Measurements from ENCODE around the gene SOBP. TPM values are rescaled to one million over a fixed set of nuclear protein-coding genes. Genes with fewer than 3 reads are reported as not detected.
"Not testable (repeated sequence)": the region's sequence is repeated elsewhere in the genome, so short reads cannot be mapped to it uniquely, and the experiment has no call there.

SOBP gene
- polyA plus RNA-seq, 3 donors = 10.4 to 12.0 (median 10.6) TPM

DNA sequence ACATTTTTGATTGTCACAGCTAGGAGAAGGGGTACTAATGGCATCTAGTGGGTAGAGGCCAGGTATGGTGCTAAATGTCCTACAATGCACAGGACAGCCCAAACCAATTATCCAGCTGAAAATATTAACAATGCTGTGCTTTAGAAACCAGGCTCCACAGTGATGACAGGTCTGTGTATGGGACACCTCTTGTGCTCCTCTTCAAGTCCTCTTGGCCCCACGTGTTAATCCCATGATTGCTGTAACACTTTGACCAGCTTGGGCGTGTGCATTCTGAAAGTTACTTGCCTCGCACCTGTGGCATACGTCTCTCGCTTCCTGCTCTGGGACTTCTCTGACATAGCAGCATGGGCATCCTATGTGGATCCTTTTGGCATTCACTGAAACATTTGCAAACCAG is 29.3 kb downstream of the SOBP start:
- not testable (repeated sequence) for DNase-seq (ENCODE audit: low read depth in 3 of 3, low spot score in 2 of 3)

DNA sequence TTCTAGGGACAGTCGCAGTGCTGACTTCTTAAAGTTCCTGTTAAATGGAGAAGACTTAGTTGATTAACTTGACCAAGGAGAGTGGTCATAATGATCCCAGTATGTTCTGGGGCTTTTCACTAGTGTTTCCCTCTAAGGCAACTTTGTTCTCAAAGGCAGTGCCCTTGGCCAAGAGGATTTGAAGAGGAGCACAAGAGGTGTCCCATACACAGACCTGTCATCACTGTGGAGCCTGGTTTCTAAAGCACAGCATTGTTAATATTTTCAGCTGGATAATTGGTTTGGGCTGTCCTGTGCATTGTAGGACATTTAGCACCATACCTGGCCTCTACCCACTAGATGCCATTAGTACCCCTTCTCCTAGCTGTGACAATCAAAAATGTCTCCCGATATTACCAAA is 30.8 kb downstream of the SOBP start:
- not testable (repeated sequence) for DNase-seq (ENCODE audit: low read depth in 3 of 3, low spot score in 2 of 3)

GRCh38 chr6:107523054-107523791 is 33.3 kb downstream of the SOBP start:
- no peak for DNase-seq (ENCODE audit: low read depth in 3 of 3, low spot score in 2 of 3)

- DNase-seq (ENCODE audit: low read depth in 3 of 3, low spot score in 2 of 3) = no peak
Measured at GRCh38 chr6:107523794-107524193, 33.9 kb downstream of the SOBP start.

- DNase-seq (ENCODE audit: low read depth in 3 of 3, low spot score in 2 of 3) = no peak
Measured at GRCh38 chr6:107524626-107525025, 34.7 kb downstream of the SOBP start.

GRCh38 chr6:107531868-107532267 is 42.0 kb downstream of the SOBP start:
- no peak for DNase-seq (ENCODE audit: low read depth in 3 of 3, low spot score in 2 of 3)

GRCh38 chr6:107532706-107533105 is 42.8 kb downstream of the SOBP start:
- no peak for DNase-seq (ENCODE audit: low read depth in 3 of 3, low spot score in 2 of 3)

DNA sequence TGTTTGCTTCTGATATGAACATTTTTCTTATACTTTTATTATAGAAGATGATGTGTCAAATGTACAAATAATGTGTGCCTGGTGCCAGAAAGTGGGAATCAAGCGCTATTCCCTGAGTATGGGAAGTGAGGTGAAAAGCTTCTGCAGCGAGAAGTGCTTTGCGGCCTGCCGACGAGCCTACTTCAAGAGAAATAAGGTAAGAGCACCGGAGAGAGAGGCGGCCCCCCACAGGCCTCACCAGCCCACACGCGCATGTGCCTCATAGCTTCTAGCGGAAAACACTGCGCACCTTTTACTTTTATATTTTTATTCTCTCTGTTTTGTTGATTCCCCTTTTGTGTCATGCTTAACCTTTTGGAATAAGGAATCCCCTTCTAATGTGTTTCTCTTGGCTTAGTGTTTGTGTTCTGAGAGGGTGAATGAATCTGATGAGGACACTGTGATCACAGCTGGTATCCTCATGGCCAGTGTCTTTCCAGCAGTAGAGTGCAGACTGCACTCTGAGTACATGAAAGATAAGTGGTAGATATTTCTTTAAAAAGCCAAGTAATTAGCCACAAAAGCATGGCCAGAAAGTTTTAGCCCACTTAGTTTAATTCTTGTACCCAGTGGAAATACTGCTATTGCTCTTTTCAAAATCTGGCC is 43.6 kb downstream of the SOBP start:
- no peak for DNase-seq (ENCODE audit: low read depth in 3 of 3, low spot score in 2 of 3)

DNA sequence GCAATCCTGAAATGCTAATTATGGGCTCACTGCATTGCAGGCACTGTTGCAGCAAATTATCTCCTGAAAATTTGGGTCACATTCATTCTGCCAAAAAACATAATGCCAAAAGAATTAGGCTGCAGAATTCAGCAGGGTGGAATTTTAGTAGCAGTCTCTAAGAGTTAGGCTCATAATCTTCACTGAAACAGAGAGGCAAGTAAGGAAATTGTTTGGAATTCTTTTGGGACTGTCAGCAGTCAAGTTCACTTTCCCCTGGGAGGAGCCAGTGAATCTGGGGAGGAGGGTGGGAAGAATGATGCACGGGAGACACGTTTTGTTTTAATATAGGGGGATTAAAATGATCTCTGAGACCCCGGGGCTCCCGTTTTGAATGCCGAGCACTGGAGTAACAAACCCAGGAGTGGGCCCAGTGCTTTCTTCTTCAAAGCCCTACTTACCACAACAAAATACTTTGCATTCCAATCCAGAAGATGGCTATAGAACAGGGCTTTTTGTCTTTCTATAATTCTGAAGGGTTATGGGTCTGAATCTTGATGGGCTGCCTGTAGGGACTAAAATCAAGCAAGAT is 44.7 kb downstream of the SOBP start:
- DNase-seq (ENCODE audit: low read depth in 3 of 3, low spot score in 2 of 3) = no peak

DNA sequence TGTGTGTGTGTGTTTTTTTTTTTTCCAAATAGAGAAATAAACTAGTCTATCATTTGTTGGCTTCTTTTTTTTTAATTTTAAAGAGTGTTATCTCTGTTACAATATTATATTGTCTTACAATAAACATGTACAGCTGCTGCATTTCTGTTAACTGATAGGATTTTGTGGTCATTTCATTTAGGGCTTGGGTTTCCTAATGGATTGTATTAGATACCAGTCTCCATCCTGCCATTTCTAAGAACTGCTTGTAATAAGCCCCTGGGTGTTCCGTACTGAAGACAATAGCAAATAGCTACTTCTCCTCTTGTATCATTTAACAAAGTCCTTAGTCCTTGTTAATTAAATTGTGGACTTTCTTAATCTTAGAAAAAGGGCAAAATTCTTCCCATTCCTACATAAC is 45.7 kb downstream of the SOBP start:
- no peak for DNase-seq (ENCODE audit: low read depth in 3 of 3, low spot score in 2 of 3)

DNA sequence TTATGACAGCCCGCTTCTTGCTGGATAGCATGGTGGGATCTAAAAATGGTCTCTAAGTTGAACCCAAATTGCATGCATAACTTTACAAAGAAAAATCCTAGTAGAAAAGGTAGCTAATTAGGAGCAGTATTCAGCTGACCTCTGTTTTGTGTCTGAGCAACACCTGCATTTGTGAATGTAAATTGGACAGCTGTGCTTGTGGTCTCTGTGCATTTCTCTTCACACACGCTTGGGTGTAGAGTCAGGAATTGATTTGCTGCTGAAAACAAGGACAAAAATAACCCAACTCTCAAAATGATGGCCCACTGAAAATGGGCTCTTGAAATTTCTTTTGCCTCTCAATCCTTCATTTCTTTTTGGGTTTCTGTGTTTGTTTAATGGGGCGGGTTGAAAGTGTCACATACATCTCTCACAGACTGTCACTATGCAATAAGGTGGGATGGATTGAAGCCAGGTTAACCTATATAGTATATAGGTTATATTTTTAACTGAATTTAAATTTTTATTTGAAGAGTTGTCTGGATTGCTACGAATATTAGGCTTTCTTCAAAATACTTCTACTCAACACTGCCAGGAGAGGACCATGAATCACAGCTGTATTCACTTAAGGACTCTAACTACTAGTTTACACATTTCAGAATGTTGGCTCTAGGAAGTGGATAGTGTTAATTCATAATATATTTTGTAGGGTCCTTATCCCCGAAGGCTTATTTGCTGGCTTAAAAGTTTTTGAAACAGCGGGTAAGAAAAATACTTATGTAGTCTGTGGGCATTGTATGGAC is 46.5 kb downstream of the SOBP start:
- DNase-seq (ENCODE audit: low read depth in 3 of 3, low spot score in 2 of 3) = no peak

- DNase-seq (ENCODE audit: low read depth in 3 of 3, low spot score in 2 of 3) = no peak
Measured at GRCh38 chr6:107537559-107537958, 47.6 kb downstream of the SOBP start.

DNA sequence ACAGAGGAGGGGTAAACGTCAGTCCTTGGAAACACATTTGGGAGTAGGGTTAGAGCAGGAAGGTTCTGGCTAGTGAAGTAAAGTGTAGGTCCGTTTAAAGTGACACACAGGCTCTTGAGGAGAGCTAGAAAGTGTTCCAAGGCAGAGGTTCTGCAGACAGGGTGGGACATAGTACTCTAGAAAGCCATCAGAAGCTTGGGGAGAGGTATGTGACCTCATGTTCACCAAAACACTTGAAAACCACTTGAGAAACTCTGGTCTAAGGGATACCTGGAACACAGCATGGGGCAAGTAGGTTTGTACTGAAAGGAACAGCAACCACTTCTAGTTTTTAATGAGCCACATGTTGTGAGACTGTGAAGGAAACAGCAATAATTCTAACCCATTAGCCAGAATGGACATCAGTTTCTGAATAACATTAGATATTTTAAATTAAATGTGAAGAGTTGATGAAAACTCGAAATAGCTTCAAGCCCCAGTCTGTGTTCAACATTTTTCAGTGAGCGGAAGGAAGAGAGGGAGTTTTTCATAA is 49.0 kb downstream of the SOBP start:
- DNase-seq (ENCODE audit: low read depth in 3 of 3, low spot score in 2 of 3) = no peak

DNA sequence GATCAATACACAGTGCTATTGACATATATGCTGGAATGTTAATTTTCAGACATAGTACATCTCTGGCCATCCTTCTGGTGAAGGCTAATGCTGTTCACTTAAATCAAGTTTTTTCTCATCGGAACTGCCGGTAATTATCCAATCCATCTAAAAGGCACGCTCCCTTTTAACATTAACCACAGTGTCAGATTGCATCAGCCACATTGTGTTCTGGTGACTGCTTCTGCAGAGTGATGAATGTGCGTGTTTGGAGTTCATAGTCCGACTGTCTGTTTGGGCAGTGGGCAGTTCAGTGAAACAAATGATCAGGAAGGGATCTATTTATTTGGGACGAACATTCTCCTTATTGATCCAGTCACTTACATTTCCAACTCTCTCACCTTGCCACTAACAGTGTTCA is 49.5 kb downstream of the SOBP start:
- DNase-seq (ENCODE audit: low read depth in 3 of 3, low spot score in 2 of 3) = no peak

DNA sequence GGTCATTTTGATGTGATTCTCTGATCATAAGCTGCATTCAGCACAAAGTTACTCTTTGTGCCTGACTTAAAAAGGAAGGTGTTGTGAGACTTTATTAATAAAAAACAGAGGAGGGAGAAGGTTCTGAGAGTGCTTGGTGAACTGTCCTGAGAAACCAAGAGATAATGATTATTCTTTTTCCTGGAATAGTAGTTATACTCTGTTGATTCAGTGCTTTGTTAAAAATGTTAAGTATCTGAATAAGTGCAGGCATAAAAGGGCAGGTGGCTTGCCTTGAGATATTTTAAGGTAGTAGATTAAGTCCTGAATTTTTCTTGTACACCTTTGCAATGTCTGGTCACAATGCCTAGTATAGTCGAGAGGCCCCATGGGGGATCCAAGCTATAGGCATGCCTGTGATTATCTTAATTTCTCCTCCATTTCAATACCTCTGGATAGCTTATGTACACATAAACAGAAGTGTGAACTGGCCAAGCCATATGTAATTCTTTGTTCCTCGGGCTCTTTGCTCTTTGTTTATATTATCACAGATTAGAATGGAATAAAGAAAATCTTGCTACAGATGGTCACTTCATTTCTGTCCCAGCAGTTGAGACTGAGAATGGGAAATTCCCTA is 50.0 kb downstream of the SOBP start:
- DNase-seq (ENCODE audit: low read depth in 3 of 3, low spot score in 2 of 3) = no peak

GRCh38 chr6:107540465-107540857 is 50.5 kb downstream of the SOBP start:
- no peak for DNase-seq (ENCODE audit: low read depth in 3 of 3, low spot score in 2 of 3)

DNA sequence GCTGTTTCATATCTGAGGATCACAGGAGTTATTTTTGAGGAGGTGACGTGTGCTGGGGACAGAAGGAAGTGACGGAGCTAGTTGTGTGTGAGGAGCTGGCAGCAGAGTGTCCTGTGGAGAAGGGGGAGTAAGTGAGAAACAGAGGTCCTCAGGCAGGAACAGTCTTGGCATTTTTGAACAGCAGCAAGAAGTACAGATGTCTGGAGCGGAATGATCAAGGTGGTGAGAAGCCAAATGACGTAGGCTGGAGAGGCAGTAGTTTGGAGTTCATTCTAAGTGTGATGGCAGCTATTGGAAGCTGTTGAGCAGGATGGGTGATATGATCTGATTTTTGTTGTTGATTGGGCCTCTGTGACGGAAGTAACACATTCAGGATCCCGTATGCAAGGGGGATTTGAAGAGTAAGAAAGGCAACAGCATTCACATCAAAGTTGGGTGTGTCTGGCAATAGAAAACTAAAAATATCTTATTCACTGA is 52.3 kb downstream of the SOBP start:
- no peak for DNase-seq (ENCODE audit: low read depth in 3 of 3, low spot score in 2 of 3)

- no peak for DNase-seq (ENCODE audit: low read depth in 3 of 3, low spot score in 2 of 3)
Measured at GRCh38 chr6:107543088-107543487, 53.2 kb downstream of the SOBP start.

GRCh38 chr6:107543567-107543966 is 53.6 kb downstream of the SOBP start:
- DNase-seq (ENCODE audit: low read depth in 3 of 3, low spot score in 2 of 3) = no peak

DNA sequence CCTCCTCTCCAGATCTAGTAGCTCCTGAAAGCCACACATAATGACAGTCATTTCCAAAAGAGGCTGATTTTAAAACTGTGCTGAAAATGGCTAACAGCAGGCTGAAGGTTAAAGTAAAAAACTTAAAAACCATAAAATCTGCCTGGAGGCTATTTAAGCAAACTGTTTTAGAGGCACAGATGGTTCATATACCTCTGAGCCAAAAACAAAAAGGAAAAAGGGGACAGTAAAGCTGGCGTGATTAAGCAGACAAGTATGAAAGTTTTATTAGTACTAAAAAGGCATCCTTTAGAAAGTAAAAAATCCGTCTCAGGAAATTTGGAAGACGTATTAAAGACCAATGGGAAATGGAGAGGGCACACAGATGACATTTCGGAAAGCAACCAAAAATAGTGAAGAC is 55.8 kb downstream of the SOBP start:
- DNase-seq (ENCODE audit: low read depth in 3 of 3, low spot score in 2 of 3) = no peak
